WERI-Rb-1 (cell line): ENCODE measurements around the gene ANKLE1.

Experiments used
- DNase-seq: peaks from one replicate; pipeline ENCODE4 v3.0.0-alpha.2; 2020
- H3K27ac ChIP-seq: fragments of 250-450 bp; sonication (Bioruptor Pico); 2 replicates; pipeline ENCODE4 v1.5.1; 2020; ENCODE audit warnings: mild to moderate bottlenecking, moderate library complexity
- H3K27me3 ChIP-seq: fragments of 250-450 bp; sonication (Bioruptor Pico); 2 replicates; pipeline ENCODE4 v1.5.1; 2021; ENCODE audit warnings: mild to moderate bottlenecking, low read depth, moderate library complexity; ENCODE audit not compliant: insufficient read depth, severe bottlenecking
- H3K36me3 ChIP-seq: fragments of 250-450 bp; sonication (Bioruptor Pico); 2 replicates; pipeline ENCODE4 v1.5.1; 2020; ENCODE audit warnings: mild to moderate bottlenecking, moderate library complexity
- H3K4me3 ChIP-seq: 2 replicates; pipeline ENCODE4 v1.5.1; 2011; ENCODE audit warnings: low read depth, mild to moderate bottlenecking, control low read depth, low read length
- H3K9me3 ChIP-seq: fragments of 250-450 bp; sonication (Bioruptor Pico); 2 replicates; pipeline ENCODE4 v1.5.1; 2021; ENCODE audit warnings: mild to moderate bottlenecking, moderate library complexity; ENCODE audit not compliant: severe bottlenecking
- CTCF ChIP-seq: IDR thresholded peaks from 2 replicates; pipeline ENCODE4 v1.5.1; 2011; ENCODE audit warnings: low read depth, mild to moderate bottlenecking, control low read depth, inconsistent platforms, low read length

ANKLE1 gene

GRCh38 chr19:17242431-17243208 is 39.1 kb upstream of the ANKLE1 start:
- no peak for TF ChIP-seq CTCF
- Histone ChIP-seq H3K4me3 (peak overlapping the region; percentile 72), H3K27ac (peak overlapping the region; percentile 89), H3K27me3 (no peaks in the 10 kb centered on the region), H3K36me3 (peaks cover 46% of the 10 kb centered on the region), H3K9me3 (no peaks in the 10 kb centered on the region)
- no peak for DNase-seq

- no peaks in the 10 kb centered on the region for H3K27me3 ChIP-seq
- no peak for TF ChIP-seq CTCF
- peak overlapping the region; percentile 72 for H3K4me3 ChIP-seq
- peak overlapping the region; percentile 89 for H3K27ac ChIP-seq
- H3K36me3 ChIP-seq = peaks cover 39% of the 10 kb centered on the region
- no peak for DNase-seq
- no peaks in the 10 kb centered on the region for H3K9me3 ChIP-seq
Observed at GRCh38 chr19:17243211-17243829, 38.4 kb upstream of the ANKLE1 start.

- H3K4me3 ChIP-seq = peak overlapping the region; percentile 72
- TF ChIP-seq CTCF = no peak
- no peaks in the 10 kb centered on the region for H3K27me3 ChIP-seq
- H3K27ac ChIP-seq = peak overlapping the region; percentile 89
- DNase-seq = peak; percentile 46
- no peaks in the 10 kb centered on the region for H3K9me3 ChIP-seq
- peaks cover 31% of the 10 kb centered on the region for H3K36me3 ChIP-seq
Observed at GRCh38 chr19:17243830-17244617, 37.7 kb upstream of the ANKLE1 start.

GRCh38 chr19:17244618-17245534 is 36.8 kb upstream of the ANKLE1 start:
- no peaks in the 10 kb centered on the region for H3K9me3 ChIP-seq
- H3K36me3 ChIP-seq = peaks cover 24% of the 10 kb centered on the region
- no peak for DNase-seq
- no peak for TF ChIP-seq CTCF
- no peaks in the 10 kb centered on the region for H3K27me3 ChIP-seq
- H3K4me3 ChIP-seq = peak overlapping the region; percentile 72
- peak overlapping the region; percentile 89 for H3K27ac ChIP-seq

- Histone ChIP-seq H3K36me3 (peaks cover 21% of the 10 kb centered on the region), H3K4me3 (peak within 1 kb of the TSS; percentile 72), H3K27ac (peak within 1 kb of the TSS; percentile 99), H3K9me3 (no peaks in the 10 kb centered on the region), H3K27me3 (no peaks in the 10 kb centered on the region)
- DNase-seq = no peak
- TF ChIP-seq CTCF = no peak
Observed at GRCh38 chr19:17245535-17245984, 36.1 kb upstream of the ANKLE1 start, which contains the start of gene NR2F6. TSS of gene NR2F6 (minus strand) at chr19:17245919. CDS start at chr19:17245220, 699 bp downstream.
